HEK293T (cell line): ENCODE results near the gene AGO1.

Experiments used
- ARNT ChIP-seq: fragments of 450-650 bp; IDR thresholded peaks from 2 replicates; pipeline ENCODE4 v1.6.1; 2017; ENCODE audit warnings: mild to moderate bottlenecking
- BHLHE40 ChIP-seq: fragments of 450-650 bp; IDR thresholded peaks from 2 replicates; pipeline ENCODE4 v1.6.1; 2016; ENCODE audit warnings: mild to moderate bottlenecking, moderate library complexity, borderline replicate concordance
- ELF4 ChIP-seq: fragments of 450-650 bp; IDR thresholded peaks from 2 replicates; pipeline ENCODE4 v1.6.1; 2017; ENCODE audit warnings: antibody characterized with exemption
- FOXA1 ChIP-seq: fragments of 450-650 bp; IDR thresholded peaks from 2 replicates; pipeline ENCODE4 v1.6.1; 2016; ENCODE audit warnings: mild to moderate bottlenecking
- FOXK2 ChIP-seq: fragments of 450-650 bp; IDR thresholded peaks from 2 replicates; pipeline ENCODE4 v1.6.1; 2016; ENCODE audit warnings: mild to moderate bottlenecking
- FOXM1 ChIP-seq: fragments of 450-650 bp; IDR thresholded peaks from 2 replicates; pipeline ENCODE4 v1.6.1; 2017; ENCODE audit warnings: mild to moderate bottlenecking, borderline replicate concordance
- PKNOX1 ChIP-seq: fragments of 450-650 bp; IDR thresholded peaks from 2 replicates; pipeline ENCODE4 v1.6.1; 2016
- SUZ12 ChIP-seq: fragments of 450-650 bp; IDR thresholded peaks from 2 replicates; pipeline ENCODE4 v1.6.1; 2016; ENCODE audit warnings: mild to moderate bottlenecking
- TARDBP ChIP-seq: fragments of 450-650 bp; IDR thresholded peaks from 2 replicates; pipeline ENCODE4 v1.6.1; 2016

GRCh38 chr1:35958558-35958957 is 75.5 kb downstream of the AGO1 start:
- TF ChIP-seq SUZ12 (no peak), FOXA1 (no peak), ARNT (no peak), BHLHE40 (no peak), ELF4 (no peak), FOXM1 (no peak), PKNOX1 (no peak), TARDBP (no peak), FOXK2 (no peak)
